Sigmoid colon (tissue), 4 donors: ENCODE data around the gene TMEM39B.

Experiments
- EP300 ChIP-seq, 4 donors: sonication (generic); formaldehyde crosslinking; IDR thresholded peaks; one replicate each; pipeline ENCODE4 v1.6.1; 2017; ENCODE audit warnings: antibody characterized with exemption in 4 of 4
- POLR2A ChIP-seq, 2 donors: fragments of 450-650 bp; IDR thresholded peaks; one replicate each; pipeline ENCODE4 v1.6.1; 2016; ENCODE audit warnings: antibody characterized with exemption in 2 of 2, mild to moderate bottlenecking in 2 of 2, moderate library complexity in 2 of 2
- POLR2AphosphoS5 ChIP-seq, 4 donors: sonication (generic); formaldehyde crosslinking; IDR thresholded peaks; one replicate each; pipeline ENCODE4 v1.6.1; 2017; ENCODE audit warnings: antibody characterized with exemption in 4 of 4
- TF ChIP-seq, protein P1 (sequence below), 4 experiments: fragments of 450-650 bp in 3 of 4; fragments of 200-600 bp in 1 of 4; IDR thresholded peaks; one replicate each; pipeline ENCODE4 v1.5.1; 2016 to 2019; ENCODE audit warnings: antibody characterized with exemption in 4 of 4, mild to moderate bottlenecking in 3 of 4, moderate library complexity in 2 of 4

DNA sequence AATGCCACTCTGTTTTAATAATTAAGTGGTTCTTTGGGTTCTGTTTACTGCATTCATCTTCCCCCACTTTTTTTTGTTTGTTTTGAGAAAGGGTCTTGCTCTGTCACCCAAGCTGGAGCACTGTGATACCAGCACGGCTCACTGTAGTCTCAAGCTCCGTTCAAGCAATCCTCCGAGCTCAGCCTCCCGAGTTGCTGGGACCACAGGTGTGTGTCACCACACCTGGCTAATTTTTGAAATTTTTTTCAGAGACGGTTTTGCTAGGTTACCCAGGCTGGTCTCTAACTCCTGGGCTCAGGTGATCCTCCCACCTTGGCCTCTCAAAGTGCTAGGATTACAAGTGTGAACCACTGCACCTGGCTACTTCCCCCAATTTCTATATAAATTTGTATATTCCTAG lies 64.4 kb downstream of the TMEM39B start:
- TF ChIP-seq POLR2A (IDR thresholded peaks at IDR 0.05): no peak
- TF ChIP-seq, protein P1, sequence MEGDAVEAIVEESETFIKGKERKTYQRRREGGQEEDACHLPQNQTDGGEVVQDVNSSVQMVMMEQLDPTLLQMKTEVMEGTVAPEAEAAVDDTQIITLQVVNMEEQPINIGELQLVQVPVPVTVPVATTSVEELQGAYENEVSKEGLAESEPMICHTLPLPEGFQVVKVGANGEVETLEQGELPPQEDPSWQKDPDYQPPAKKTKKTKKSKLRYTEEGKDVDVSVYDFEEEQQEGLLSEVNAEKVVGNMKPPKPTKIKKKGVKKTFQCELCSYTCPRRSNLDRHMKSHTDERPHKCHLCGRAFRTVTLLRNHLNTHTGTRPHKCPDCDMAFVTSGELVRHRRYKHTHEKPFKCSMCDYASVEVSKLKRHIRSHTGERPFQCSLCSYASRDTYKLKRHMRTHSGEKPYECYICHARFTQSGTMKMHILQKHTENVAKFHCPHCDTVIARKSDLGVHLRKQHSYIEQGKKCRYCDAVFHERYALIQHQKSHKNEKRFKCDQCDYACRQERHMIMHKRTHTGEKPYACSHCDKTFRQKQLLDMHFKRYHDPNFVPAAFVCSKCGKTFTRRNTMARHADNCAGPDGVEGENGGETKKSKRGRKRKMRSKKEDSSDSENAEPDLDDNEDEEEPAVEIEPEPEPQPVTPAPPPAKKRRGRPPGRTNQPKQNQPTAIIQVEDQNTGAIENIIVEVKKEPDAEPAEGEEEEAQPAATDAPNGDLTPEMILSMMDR (IDR thresholded peaks at IDR 0.05): no peak
- no peak for TF ChIP-seq POLR2AphosphoS5 (IDR thresholded peaks at IDR 0.05)
- TF ChIP-seq EP300 (IDR thresholded peaks at IDR 0.05): no peak
